Natural killer cell (primary cell): Measurements from ENCODE around the gene CALD1. TPM values are rescaled to one million over a fixed set of nuclear protein-coding genes. Genes with fewer than 3 reads are reported as not detected.

Experiments
- ATAC-seq, 3 donors: fragments of 150-1000 bp in 2 of 3; fragments of 200-7000 bp in 1 of 3; cut with Tn5 transposase; 1 replicate in 1 of 3; 2 replicates in 2 of 3; pipeline ENCODE4 v1.10.0; 2021; ENCODE audit warnings: mild to moderate bottlenecking in 2 of 3, moderate library complexity in 2 of 3
- DNase-seq, 2 donors: peaks; one replicate each; pipeline versions ENCODE4 v3.0.0 to v3.0.0-alpha.2; 2013 to 2021; ENCODE audit warnings: mixed read lengths in 1 of 2
- H3K27ac ChIP-seq: one replicate; pipeline ENCODE4 v1.5.1; 2013; ENCODE audit warnings: mild to moderate bottlenecking, low read length
- H3K27me3 ChIP-seq: one replicate; pipeline ENCODE4 v1.6.1; 2013; ENCODE audit warnings: low read length; ENCODE audit not compliant: control insufficient read depth, insufficient read depth
- H3K36me3 ChIP-seq: one replicate; pipeline ENCODE4 v1.6.1; 2013; ENCODE audit warnings: low read length; ENCODE audit not compliant: control insufficient read depth, insufficient read depth
- H3K4me1 ChIP-seq: one replicate; pipeline ENCODE4 v1.6.1; 2013; ENCODE audit warnings: low read length; ENCODE audit not compliant: control insufficient read depth, insufficient read depth
- H3K4me3 ChIP-seq: one replicate; pipeline ENCODE4 v1.5.1; 2013; ENCODE audit warnings: low read length
- H3K9me3 ChIP-seq: one replicate; pipeline ENCODE4 v1.6.1; 2013; ENCODE audit warnings: low read length; ENCODE audit not compliant: control insufficient read depth, insufficient read depth
- H3K27ac Mint-ChIP-seq, 2 donors: one replicate each; pipeline ENCODE4 v1.8.0; 2022; ENCODE audit warnings: mild to moderate bottlenecking in 2 of 2, mixed read lengths in 2 of 2, moderate library complexity in 1 of 2
- H3K27me3 Mint-ChIP-seq, 2 donors: one replicate each; pipeline ENCODE4 v1.8.0; 2022; ENCODE audit warnings: low read depth in 2 of 2, mixed read lengths in 2 of 2
- H3K36me3 Mint-ChIP-seq: one replicate; pipeline ENCODE4 v1.8.0; 2022; ENCODE audit warnings: mixed read lengths
- H3K4me1 Mint-ChIP-seq, 2 donors: one replicate each; pipeline ENCODE4 v1.8.0; 2022; ENCODE audit warnings: mixed read lengths in 2 of 2
- H3K4me3 Mint-ChIP-seq: one replicate; pipeline ENCODE4 v1.8.0; 2022; ENCODE audit warnings: mild to moderate bottlenecking, moderate library complexity, mixed read lengths
- H3K9me3 Mint-ChIP-seq, 2 donors: one replicate each; pipeline ENCODE4 v1.8.0; 2022; ENCODE audit warnings: mixed read lengths in 2 of 2
- WGBS: methylation state at CpG from one replicate; pipeline ENCODE4 v1.1.7; 2013; ENCODE audit warnings: missing lambda C conversion rate; ENCODE audit not compliant: insufficient coverage; 5-methylcytosine and 5-hydroxymethylcytosine counted together
- intact Hi-C: fragments of 100-400 bp; cut with micrococcal nuclease; formaldehyde crosslinking; loops from one replicate; pipeline ENCODE4 v1.14.2; 2022
- total RNA-seq, 4 donors: library from RNA; stranded (reverse); fragments of 120-200 nt in 1 of 4; gene quantifications; one replicate each; pipeline versions ENCODE4 v1.2.3 to v1.2.4, GENCODE V29; 2013 to 2022
- TF ChIP-seq, protein P1 (sequence below): fragments of 200-600 bp; IDR thresholded peaks from one replicate; pipeline ENCODE4 v1.8.0; 2022; ENCODE audit warnings: antibody characterized with exemption

Gene CALD1
- total RNA-seq, 3 donors from 2014 or later (not counting 1 experiment from before 2014, with no cell fraction given) = 0.14 to 2.5 (median 1.0) TPM

DNA sequence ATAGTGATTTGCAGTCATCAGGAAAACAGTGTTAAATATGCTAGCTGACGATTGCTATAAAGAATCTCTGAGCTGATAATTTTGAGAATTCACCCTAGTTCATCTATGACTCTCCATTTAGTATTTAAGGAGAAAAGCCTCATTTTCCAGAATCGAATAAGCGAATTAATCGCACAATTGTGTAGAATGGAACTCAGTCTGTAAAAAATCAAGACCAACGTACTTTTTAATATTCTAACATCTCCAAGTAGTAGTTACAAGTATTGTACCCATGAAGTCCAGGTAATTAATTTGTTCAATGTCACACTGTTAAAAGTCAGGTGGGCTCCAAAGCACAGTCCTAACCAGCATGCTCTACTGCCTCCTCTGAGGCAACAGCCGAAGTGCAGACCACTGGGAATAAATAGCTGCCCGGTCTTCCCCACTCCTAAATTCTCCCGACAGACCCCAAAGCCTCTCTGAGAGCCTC lies 206.5 kb downstream of the CALD1 start:
- Histone ChIP-seq H3K36me3 (no peaks in the 10 kb centered on the region), H3K4me3 (peak overlapping the region; percentile 75), H3K9me3 (no peaks in the 10 kb centered on the region), H3K27ac (peak overlapping the region; percentile 73), H3K27me3 (no peaks in the 10 kb centered on the region), H3K4me1 (no peaks in the 10 kb centered on the region)
- H3K9me3 Mint-ChIP-seq = no peaks in the 10 kb centered on the region
- intact Hi-C loops = loop anchor here (1.0 to 10.0 kb wide), 3 partner anchors 163 to 341 kb away; partner anchors contain the start of genes BPGM, CYREN and TMEM140
- DNase-seq (no peak), ATAC-seq (peak; percentile 53 to 64 (median 62))
- H3K36me3 Mint-ChIP-seq = no peaks in the 10 kb centered on the region
- peak overlapping the region; percentile 98 for H3K4me3 Mint-ChIP-seq
- peaks cover 19 to 28% of the 10 kb centered on the region in 2 donors for H3K4me1 Mint-ChIP-seq
- peak overlapping the region; percentile 96 to 99 for H3K27ac Mint-ChIP-seq
- peaks cover 0 to 4% of the 10 kb centered on the region in 2 donors for H3K27me3 Mint-ChIP-seq
- TF ChIP-seq, protein P1, sequence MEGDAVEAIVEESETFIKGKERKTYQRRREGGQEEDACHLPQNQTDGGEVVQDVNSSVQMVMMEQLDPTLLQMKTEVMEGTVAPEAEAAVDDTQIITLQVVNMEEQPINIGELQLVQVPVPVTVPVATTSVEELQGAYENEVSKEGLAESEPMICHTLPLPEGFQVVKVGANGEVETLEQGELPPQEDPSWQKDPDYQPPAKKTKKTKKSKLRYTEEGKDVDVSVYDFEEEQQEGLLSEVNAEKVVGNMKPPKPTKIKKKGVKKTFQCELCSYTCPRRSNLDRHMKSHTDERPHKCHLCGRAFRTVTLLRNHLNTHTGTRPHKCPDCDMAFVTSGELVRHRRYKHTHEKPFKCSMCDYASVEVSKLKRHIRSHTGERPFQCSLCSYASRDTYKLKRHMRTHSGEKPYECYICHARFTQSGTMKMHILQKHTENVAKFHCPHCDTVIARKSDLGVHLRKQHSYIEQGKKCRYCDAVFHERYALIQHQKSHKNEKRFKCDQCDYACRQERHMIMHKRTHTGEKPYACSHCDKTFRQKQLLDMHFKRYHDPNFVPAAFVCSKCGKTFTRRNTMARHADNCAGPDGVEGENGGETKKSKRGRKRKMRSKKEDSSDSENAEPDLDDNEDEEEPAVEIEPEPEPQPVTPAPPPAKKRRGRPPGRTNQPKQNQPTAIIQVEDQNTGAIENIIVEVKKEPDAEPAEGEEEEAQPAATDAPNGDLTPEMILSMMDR = no peak
- 46% methylated on average over 7 of the region's 8 CpGs for WGBS

DNA sequence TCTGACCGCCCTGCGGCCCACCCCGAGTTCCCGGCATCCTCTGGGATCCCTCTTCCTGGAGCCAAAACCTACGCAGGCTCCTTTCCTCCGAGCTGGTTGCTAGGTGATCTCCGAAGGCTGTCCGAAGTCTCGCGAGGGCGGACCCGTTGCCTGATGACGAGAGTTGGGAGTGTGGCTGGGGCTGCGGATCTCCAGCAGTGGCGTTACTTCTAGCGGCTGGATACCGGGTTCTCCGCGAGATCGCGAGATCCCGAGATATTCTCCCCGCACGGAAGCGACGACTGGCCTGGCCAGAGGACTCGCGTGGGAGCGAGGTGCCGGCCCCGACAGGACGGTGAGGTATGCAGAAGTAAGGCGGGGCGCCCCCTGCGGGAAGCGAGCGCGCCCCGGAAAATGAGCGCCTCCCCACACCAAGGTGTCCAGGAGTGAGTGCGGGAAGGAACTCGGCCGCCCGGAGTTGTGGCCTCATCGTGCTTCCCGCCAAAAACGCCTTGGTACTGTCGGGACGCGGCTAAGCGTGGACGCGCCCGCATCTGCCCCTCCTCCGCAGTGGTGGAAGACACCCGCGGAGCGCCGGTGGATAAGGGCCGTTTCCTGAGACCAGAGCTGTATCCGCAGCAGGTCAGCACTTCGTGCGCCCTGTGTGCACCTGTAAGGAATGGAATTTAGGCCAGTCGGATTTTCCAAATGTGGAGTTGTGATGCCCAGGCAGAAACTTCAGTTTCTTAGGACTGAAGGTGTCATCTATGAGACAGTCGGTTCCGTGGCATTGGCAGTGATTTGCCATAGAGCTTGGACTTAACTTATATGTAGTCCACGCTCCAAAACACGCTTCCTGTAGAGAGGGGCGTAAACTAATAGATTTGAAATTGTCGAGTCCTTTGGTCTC lies 207.2 kb downstream of the CALD1 start, which contains the start of gene AGBL3:
AGBL3 (plus strand) TSS at position 146 of the 889 bp plus-strand sequence. CDS start 1,426 bp downstream, outside the sequence.
- TF ChIP-seq, protein P1 = peak; percentile 75
- Mint-ChIP-seq H3K27me3 (no peaks in the 10 kb centered on the region), H3K36me3 (no peaks in the 10 kb centered on the region), H3K27ac (peak within 1 kb of the TSS; percentile 96 to 99), H3K4me3 (peak within 1 kb of the TSS; percentile 98), H3K9me3 (no peaks in the 10 kb centered on the region), H3K4me1 (peaks cover 19 to 29% of the 10 kb centered on the region in 2 donors)
- H3K4me1 ChIP-seq = no peaks in the 10 kb centered on the region
- peak within 1 kb of the TSS; percentile 75 for H3K4me3 ChIP-seq
- WGBS = under 1% methylated on average over 70 of the region's 70 CpGs
- peak; percentile 91 to 92 (median 91) for ATAC-seq
- H3K27me3 ChIP-seq = no peaks in the 10 kb centered on the region
- DNase-seq = peak; percentile 81 to 94
- no peaks in the 10 kb centered on the region for H3K36me3 ChIP-seq
- intact Hi-C loops = loop anchor here (1.0 to 10.0 kb wide), 3 partner anchors 162 to 342 kb away; partner anchors contain the start of genes BPGM, CYREN and TMEM140
- H3K27ac ChIP-seq = peak within 1 kb of the TSS; percentile 73
- no peaks in the 10 kb centered on the region for H3K9me3 ChIP-seq

DNA sequence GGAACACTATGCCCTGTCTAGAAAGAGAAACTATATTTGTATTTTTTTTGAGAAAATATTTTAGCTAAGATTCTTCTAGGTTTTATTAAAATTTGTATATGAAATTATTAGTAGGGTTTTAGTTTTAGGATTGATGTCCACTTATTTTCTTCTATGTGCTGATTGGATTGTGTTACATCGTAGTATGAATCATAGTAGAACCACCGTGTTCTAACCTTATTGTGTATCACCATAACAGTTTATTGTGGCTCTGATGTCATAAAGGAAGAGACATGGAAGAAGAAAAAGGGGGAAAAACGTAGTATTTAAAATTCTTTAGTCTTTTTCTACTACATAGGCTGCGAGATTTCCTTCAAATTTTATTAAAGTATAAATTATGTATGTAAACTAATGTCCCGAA lies 208.7 kb downstream of the CALD1 start:
- Mint-ChIP-seq H3K27me3 (no peaks in the 10 kb centered on the region), H3K9me3 (no peaks in the 10 kb centered on the region), H3K36me3 (no peaks in the 10 kb centered on the region), H3K4me3 (no peak overlapping the region), H3K4me1 (peaks cover 26 to 35% of the 10 kb centered on the region in 2 donors), H3K27ac (no peak overlapping the region)
- no peaks in the 10 kb centered on the region for H3K9me3 ChIP-seq
- H3K27ac ChIP-seq = no peak overlapping the region
- ATAC-seq (no peak), DNase-seq (no peak)
- H3K4me1 ChIP-seq = no peaks in the 10 kb centered on the region
- H3K36me3 ChIP-seq = no peaks in the 10 kb centered on the region
- H3K27me3 ChIP-seq = no peaks in the 10 kb centered on the region
- 100% methylated on average over 1 of the region's 5 CpGs for WGBS
- TF ChIP-seq, protein P1 = no peak
- intact Hi-C loops = loop anchor here (10.0 kb wide), 1 partner anchor 343 kb away; the partner anchor contains the start of gene BPGM
- H3K4me3 ChIP-seq = no peak overlapping the region
